Measurements from ENCODE around the gene TAPBP. TPM values are rescaled to one million over a fixed set of nuclear protein-coding genes. Genes with fewer than 3 reads are reported as not detected.

TAPBP gene
- total and polyA plus RNA-seq, 4 donors, result 12.5 to 113 (median 54.3) TPM

- Histone ChIP-seq H3K36me3 (ENCODE audit: control insufficient read depth in 1 of 2, insufficient read depth in 2 of 2, low read length in 1 of 2) (peaks cover 0 to 4% of the 10 kb centered on the region in 2 donors), H3K27ac (ENCODE audit: low read depth in 1 of 2, low read length in 2 of 2) (no peak overlapping the region), H3K9me3 (ENCODE audit: control insufficient read depth, low read length) (no peaks in the 10 kb centered on the region), H3K27me3 (ENCODE audit: control insufficient read depth in 1 of 2, insufficient read depth in 2 of 2, low read length in 1 of 2) (no peaks in the 10 kb centered on the region), H3K4me1 (ENCODE audit: control insufficient read depth in 1 of 2, insufficient read depth in 2 of 2, low read length in 2 of 2) (no peaks in the 10 kb centered on the region), H3K4me3 (ENCODE audit: low read length in 2 of 2) (no peak overlapping the region)
- ATAC-seq (ENCODE audit: low FRiP score), result no peak
- intact Hi-C loops (cut with DNase I), result no loop called here
- WGBS, 2 donors, result 76 to 80% methylated on average over 8 of the region's 8 CpGs
- DNase-seq, result no peak
These were observed 8.8 kb downstream of the TAPBP start for GRCh38 chr6:33305052-33305451.

DNA sequence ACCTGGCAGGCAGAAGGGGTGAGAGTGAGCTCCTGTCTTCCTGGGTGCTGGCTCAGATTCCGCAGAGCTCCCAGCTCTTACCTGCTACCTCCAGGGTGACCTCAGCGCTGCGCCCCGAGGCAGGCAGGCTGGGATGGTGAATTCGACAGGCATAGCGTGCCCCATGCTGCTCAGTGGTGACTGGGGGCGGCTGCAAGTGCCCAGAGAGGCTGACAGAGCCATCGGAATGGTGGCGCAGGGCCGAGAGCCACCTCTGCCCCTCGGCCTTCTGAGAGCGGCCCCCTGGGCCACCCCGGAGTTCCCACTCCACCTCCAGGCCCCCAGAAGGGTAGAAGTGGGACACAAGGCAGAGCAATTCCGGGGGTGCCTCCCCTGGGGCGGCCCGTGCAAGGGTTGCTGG is 9.7 kb downstream of the TAPBP start:
- Histone ChIP-seq H3K4me1 (ENCODE audit: control insufficient read depth in 1 of 2, insufficient read depth in 2 of 2, low read length in 2 of 2) (no peaks in the 10 kb centered on the region), H3K9me3 (ENCODE audit: control insufficient read depth, low read length) (no peaks in the 10 kb centered on the region), H3K4me3 (ENCODE audit: low read length in 2 of 2) (no peak overlapping the region), H3K27ac (ENCODE audit: low read depth in 1 of 2, low read length in 2 of 2) (no peak overlapping the region), H3K36me3 (ENCODE audit: control insufficient read depth in 1 of 2, insufficient read depth in 2 of 2, low read length in 1 of 2) (peaks cover 0 to 4% of the 10 kb centered on the region in 2 donors), H3K27me3 (ENCODE audit: control insufficient read depth in 1 of 2, insufficient read depth in 2 of 2, low read length in 1 of 2) (no peaks in the 10 kb centered on the region)
- DNase-seq (no peak), ATAC-seq (ENCODE audit: low FRiP score) (no peak)
- WGBS, 2 donors, result 82 to 85% methylated on average over 16 of the region's 16 CpGs
- intact Hi-C loops (cut with DNase I), result no loop called here

DNA sequence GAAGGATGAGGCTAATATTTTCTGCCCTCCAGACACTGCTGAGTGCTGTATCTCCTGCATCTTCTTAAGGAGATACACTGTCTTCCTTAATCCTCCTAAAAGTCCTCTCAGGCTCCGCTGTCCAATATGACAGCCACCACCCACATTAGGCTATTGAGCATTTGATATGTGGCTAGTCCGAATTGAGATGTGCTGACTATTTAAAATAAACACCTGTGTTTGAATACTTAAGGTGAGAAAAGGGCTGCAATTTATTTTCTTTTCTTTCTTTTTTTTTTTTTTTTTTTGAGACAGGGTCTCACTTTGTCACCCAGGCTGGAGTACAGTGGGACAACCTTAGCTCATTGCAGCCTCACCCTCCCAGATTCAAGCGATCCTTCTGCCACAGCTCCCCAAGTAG is 12.0 kb downstream of the TAPBP start:
- Histone ChIP-seq H3K4me1 (ENCODE audit: control insufficient read depth in 1 of 2, insufficient read depth in 2 of 2, low read length in 2 of 2) (no peaks in the 10 kb centered on the region), H3K9me3 (ENCODE audit: control insufficient read depth, low read length) (no peaks in the 10 kb centered on the region), H3K4me3 (ENCODE audit: low read length in 2 of 2) (no peak overlapping the region), H3K27me3 (ENCODE audit: control insufficient read depth in 1 of 2, insufficient read depth in 2 of 2, low read length in 1 of 2) (no peaks in the 10 kb centered on the region), H3K27ac (ENCODE audit: low read depth in 1 of 2, low read length in 2 of 2) (no peak overlapping the region), H3K36me3 (ENCODE audit: control insufficient read depth in 1 of 2, insufficient read depth in 2 of 2, low read length in 1 of 2) (peaks cover 0 to 4% of the 10 kb centered on the region in 2 donors)
- intact Hi-C loops (cut with DNase I), result no loop called here
- DNase-seq (no peak), ATAC-seq (ENCODE audit: low FRiP score) (no peak)
- 90% methylated on average over 3 of the region's 3 CpGs for WGBS, 2 donors

DNA sequence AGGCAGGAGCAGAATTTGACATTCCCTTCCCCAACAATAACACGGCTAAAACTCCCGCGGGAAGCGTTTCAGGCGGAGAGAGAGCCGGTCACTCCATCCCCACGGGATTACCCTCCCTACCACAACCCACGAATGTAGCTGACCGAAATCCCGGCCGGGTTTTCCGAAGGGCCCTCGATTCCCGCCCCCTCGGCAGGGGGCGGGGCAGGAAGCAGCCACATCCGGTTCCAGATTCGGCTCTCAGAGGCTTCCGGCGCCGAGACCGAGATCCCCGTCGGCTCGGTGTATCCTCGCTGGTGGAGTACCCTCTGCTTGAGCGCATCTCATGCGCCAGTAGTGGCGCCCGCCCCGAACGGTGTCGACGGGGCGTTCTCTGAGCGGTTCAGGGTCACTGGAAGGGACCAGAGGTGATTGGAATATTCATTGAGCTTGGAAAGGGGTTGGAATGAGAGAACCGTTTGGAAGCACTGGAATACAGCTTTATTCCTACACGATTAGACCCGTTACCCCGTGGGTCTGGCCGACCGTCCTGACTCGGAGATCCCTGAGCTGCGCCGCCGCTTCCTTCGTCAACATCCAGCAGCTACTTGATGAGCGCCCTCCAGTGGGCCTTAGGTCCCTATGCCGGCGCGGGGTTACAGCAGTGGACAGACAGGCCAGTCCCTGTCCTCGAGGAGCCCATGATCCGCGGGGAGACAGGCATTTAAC is 14.5 kb downstream of the TAPBP start:
- peaks cover 0 to 4% of the 10 kb centered on the region in 2 donors for H3K36me3 ChIP-seq (ENCODE audit: control insufficient read depth in 1 of 2, insufficient read depth in 2 of 2, low read length in 1 of 2)
- no peaks in the 10 kb centered on the region for H3K27me3 ChIP-seq (ENCODE audit: control insufficient read depth in 1 of 2, insufficient read depth in 2 of 2, low read length in 1 of 2)
- no peaks in the 10 kb centered on the region for H3K4me1 ChIP-seq (ENCODE audit: control insufficient read depth in 1 of 2, insufficient read depth in 2 of 2, low read length in 2 of 2)
- peak overlapping the region; percentile 66 to 75 for H3K4me3 ChIP-seq (ENCODE audit: low read length in 2 of 2)
- no peaks in the 10 kb centered on the region for H3K9me3 ChIP-seq (ENCODE audit: control insufficient read depth, low read length)
- peak overlapping the region; percentile 29 to 84 for H3K27ac ChIP-seq (ENCODE audit: low read depth in 1 of 2, low read length in 2 of 2)
- WGBS, 2 donors, result 0% methylated on average over 54 of the region's 54 CpGs
- peak; percentile 95 to 97 for DNase-seq
- intact Hi-C loops (cut with DNase I), result no loop called here
- ATAC-seq (ENCODE audit: low FRiP score), result peak; percentile 90

GRCh38 chr6:33298773-33299236 is 15.1 kb downstream of the TAPBP start, which contains the start of gene RGL2:
Gene RGL2, minus strand, starts transcription at chr6:33298942. Its CDS starts 332 bp downstream, at chr6:33298610.
- no peaks in the 10 kb centered on the region for H3K27me3 ChIP-seq (ENCODE audit: control insufficient read depth in 1 of 2, insufficient read depth in 2 of 2, low read length in 1 of 2)
- 0 to 1% methylated on average over 26 to 34 of the region's 34 CpGs for WGBS, 2 donors
- H3K4me1 ChIP-seq (ENCODE audit: control insufficient read depth in 1 of 2, insufficient read depth in 2 of 2, low read length in 2 of 2), result no peaks in the 10 kb centered on the region
- peak within 1 kb of the TSS; percentile 66 to 75 for H3K4me3 ChIP-seq (ENCODE audit: low read length in 2 of 2)
- ATAC-seq (ENCODE audit: low FRiP score) (peak; percentile 91), DNase-seq (peak; percentile 94 to 96)
- peaks cover 0 to under 1% of the 10 kb centered on the region in 2 donors for H3K36me3 ChIP-seq (ENCODE audit: control insufficient read depth in 1 of 2, insufficient read depth in 2 of 2, low read length in 1 of 2)
- peak within 1 kb of the TSS; percentile 29 to 84 for H3K27ac ChIP-seq (ENCODE audit: low read depth in 1 of 2, low read length in 2 of 2)
- H3K9me3 ChIP-seq (ENCODE audit: control insufficient read depth, low read length), result no peaks in the 10 kb centered on the region
- intact Hi-C loops (cut with DNase I), result no loop called here

GRCh38 chr6:33297956-33298772 is 15.7 kb downstream of the TAPBP start:
- no peaks in the 10 kb centered on the region for H3K9me3 ChIP-seq (ENCODE audit: control insufficient read depth, low read length)
- no peaks in the 10 kb centered on the region for H3K27me3 ChIP-seq (ENCODE audit: control insufficient read depth in 1 of 2, insufficient read depth in 2 of 2, low read length in 1 of 2)
- no peaks in the 10 kb centered on the region for H3K4me1 ChIP-seq (ENCODE audit: control insufficient read depth in 1 of 2, insufficient read depth in 2 of 2, low read length in 2 of 2)
- intact Hi-C loops (cut with DNase I), result no loop called here
- 1% methylated on average over 35 to 42 of the region's 42 CpGs for WGBS, 2 donors
- H3K27ac ChIP-seq (ENCODE audit: low read depth in 1 of 2, low read length in 2 of 2), result peak overlapping the region in 1 of 2 donors; percentile 81
- DNase-seq (peak; percentile 85 to 86), ATAC-seq (ENCODE audit: low FRiP score) (peak; percentile 70)
- H3K36me3 ChIP-seq (ENCODE audit: control insufficient read depth in 1 of 2, insufficient read depth in 2 of 2, low read length in 1 of 2), result no peaks in the 10 kb centered on the region
- peak overlapping the region; percentile 66 to 75 for H3K4me3 ChIP-seq (ENCODE audit: low read length in 2 of 2)

DNA sequence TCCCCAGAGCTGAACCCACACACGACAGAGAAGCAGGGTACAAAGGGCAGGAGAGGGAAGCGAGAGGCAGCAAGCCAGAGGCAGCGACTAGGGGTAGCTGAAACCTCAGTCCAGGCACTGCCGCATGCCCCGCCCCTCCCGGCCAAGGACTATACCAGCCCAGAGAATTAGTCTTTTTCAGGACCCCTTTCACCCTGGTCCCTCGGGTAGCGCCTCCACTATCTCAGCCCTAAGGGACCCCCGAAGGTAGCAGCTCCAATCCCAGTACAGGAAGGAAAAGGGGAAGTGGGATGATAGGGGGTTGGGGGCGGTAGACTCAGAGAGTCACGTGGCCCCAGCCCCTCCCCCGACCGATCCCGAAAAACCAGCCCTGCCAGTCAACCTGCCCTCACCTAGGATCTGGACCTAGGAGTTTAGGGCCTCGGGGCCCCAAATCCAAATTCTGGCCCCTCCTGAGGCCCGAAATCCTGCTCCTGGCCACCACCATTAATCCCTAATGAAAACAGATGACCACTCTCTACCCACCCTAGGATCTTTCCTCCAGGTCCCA is 16.4 kb downstream of the TAPBP start:
- peak overlapping the region; percentile 66 to 75 for H3K4me3 ChIP-seq (ENCODE audit: low read length in 2 of 2)
- H3K27ac ChIP-seq (ENCODE audit: low read depth in 1 of 2, low read length in 2 of 2), result peak overlapping the region in 1 of 2 donors; percentile 34
- H3K27me3 ChIP-seq (ENCODE audit: control insufficient read depth in 1 of 2, insufficient read depth in 2 of 2, low read length in 1 of 2), result no peaks in the 10 kb centered on the region
- H3K9me3 ChIP-seq (ENCODE audit: control insufficient read depth, low read length), result no peaks in the 10 kb centered on the region
- H3K4me1 ChIP-seq (ENCODE audit: control insufficient read depth in 1 of 2, insufficient read depth in 2 of 2, low read length in 2 of 2), result no peaks in the 10 kb centered on the region
- WGBS, 2 donors, result 8 to 11% methylated on average over 15 to 16 of the region's 16 CpGs
- intact Hi-C loops (cut with DNase I), result no loop called here
- ATAC-seq (ENCODE audit: low FRiP score) (no peak), DNase-seq (no peak)
- H3K36me3 ChIP-seq (ENCODE audit: control insufficient read depth in 1 of 2, insufficient read depth in 2 of 2, low read length in 1 of 2), result no peaks in the 10 kb centered on the region

DNA sequence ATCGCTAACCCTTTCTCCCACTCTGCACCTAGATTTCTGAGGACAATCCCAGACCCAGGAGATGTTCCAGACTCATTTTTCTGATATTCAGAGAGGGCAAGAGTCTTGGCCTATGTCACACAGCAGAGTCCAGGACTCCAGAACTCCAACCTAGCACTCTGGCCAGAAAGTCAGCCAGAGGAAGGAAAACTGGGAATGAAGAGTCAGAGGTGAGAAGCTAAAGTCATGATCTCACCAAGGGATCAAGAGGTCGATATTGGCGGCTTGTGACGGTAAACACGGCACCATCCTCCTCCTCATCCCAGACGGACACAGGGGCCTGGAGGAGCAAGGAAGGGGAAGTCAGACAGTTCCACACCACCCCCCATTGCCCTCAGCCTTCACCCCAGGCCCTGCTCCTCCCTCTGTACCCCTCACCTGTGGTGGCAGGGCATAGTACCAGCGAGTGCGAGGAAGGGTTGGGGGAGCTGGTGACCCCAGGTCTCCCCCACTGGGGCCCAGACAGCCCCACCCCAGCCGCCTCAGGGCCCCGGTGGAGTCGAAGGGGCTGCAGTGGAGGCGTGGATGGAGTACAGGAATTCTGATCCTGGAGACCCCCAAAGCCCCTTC is 17.0 kb downstream of the TAPBP start:
- no peak overlapping the region for H3K4me3 ChIP-seq (ENCODE audit: low read length in 2 of 2)
- WGBS, 2 donors, result 69 to 74% methylated on average over 12 of the region's 12 CpGs
- intact Hi-C loops (cut with DNase I), result no loop called here
- H3K9me3 ChIP-seq (ENCODE audit: control insufficient read depth, low read length), result no peaks in the 10 kb centered on the region
- H3K27ac ChIP-seq (ENCODE audit: low read depth in 1 of 2, low read length in 2 of 2), result peak overlapping the region in 1 of 2 donors; percentile 34
- no peaks in the 10 kb centered on the region for H3K27me3 ChIP-seq (ENCODE audit: control insufficient read depth in 1 of 2, insufficient read depth in 2 of 2, low read length in 1 of 2)
- no peak for ATAC-seq (ENCODE audit: low FRiP score)
- H3K36me3 ChIP-seq (ENCODE audit: control insufficient read depth in 1 of 2, insufficient read depth in 2 of 2, low read length in 1 of 2), result no peaks in the 10 kb centered on the region
- no peaks in the 10 kb centered on the region for H3K4me1 ChIP-seq (ENCODE audit: control insufficient read depth in 1 of 2, insufficient read depth in 2 of 2, low read length in 2 of 2)
- DNase-seq, result no peak

Measured in aorta (tissue), 5 donors.